Smooth muscle cell of the brain vasculature (primary cell): Measurements from ENCODE around the gene ENG.
"Not testable (repeated sequence)": the region's sequence is repeated elsewhere in the genome, so short reads cannot be mapped to it uniquely, and the experiment has no call there.

Experiments
- DNase-seq: peaks from one replicate; pipeline ENCODE4 v3.0.0-alpha.2; 2012; ENCODE audit warnings: low read depth, low spot score

ENG gene

GRCh38 chr9:127793093-127793708 lies 61.3 kb downstream of the ENG start:
- no peak for DNase-seq

- no peak for DNase-seq
Observed at GRCh38 chr9:127792417-127793031, 61.9 kb downstream of the ENG start.

- DNase-seq = no peak
Observed at GRCh38 chr9:127791085-127791484, 63.4 kb downstream of the ENG start.

- DNase-seq = no peak
Observed at GRCh38 chr9:127790094-127790855, 64.2 kb downstream of the ENG start.

- no peak for DNase-seq
Observed at GRCh38 chr9:127789179-127789578, 65.3 kb downstream of the ENG start.

GRCh38 chr9:127788337-127789011 lies 66.0 kb downstream of the ENG start:
- DNase-seq = no peak

- no peak for DNase-seq
Observed at GRCh38 chr9:127786773-127787104, 67.7 kb downstream of the ENG start.

- no peak for DNase-seq
Observed at GRCh38 chr9:127785933-127786772, 68.3 kb downstream of the ENG start, which contains the start of gene CDK9. Gene CDK9, plus strand, starts transcription at chr9:127786034. Its CDS starts 115 bp downstream, at chr9:127786149.

GRCh38 chr9:127785023-127785932 lies 69.2 kb downstream of the ENG start:
- no peak for DNase-seq

GRCh38 chr9:127783111-127784008 lies 71.1 kb downstream of the ENG start:
- DNase-seq = no peak

- no peak for DNase-seq
Observed at GRCh38 chr9:127781806-127782205, 72.7 kb downstream of the ENG start.

GRCh38 chr9:127780909-127781308 lies 73.5 kb downstream of the ENG start:
- DNase-seq = not testable (repeated sequence)

GRCh38 chr9:127780126-127780885 lies 74.2 kb downstream of the ENG start:
- DNase-seq = no peak

GRCh38 chr9:127779136-127779981 lies 75.1 kb downstream of the ENG start:
- no peak for DNase-seq

GRCh38 chr9:127778280-127779135 lies 76.0 kb downstream of the ENG start, which contains the start of gene SH2D3C:
Gene SH2D3C, minus strand, starts transcription at chr9:127778666. Its CDS starts 39 bp downstream, at chr9:127778627.
- no peak for DNase-seq

- no peak for DNase-seq
Observed at GRCh38 chr9:127777368-127777980, 77.0 kb downstream of the ENG start.
